Suppressor macrophage treated with lipopolysaccharide for 1 hour (primary cell): ENCODE measurements around the gene PAIP2.

Experiments used
- DNase-seq, 3 donors: peaks; one replicate each; pipeline ENCODE4 v3.0.0-alpha.2; 2020 to 2022

PAIP2 gene

GRCh38 chr5:139414581-139415130, 73.0 kb downstream of the PAIP2 start:
- DNase-seq: no peak

GRCh38 chr5:139415221-139415861, 73.7 kb downstream of the PAIP2 start:
- DNase-seq: no peak

DNA sequence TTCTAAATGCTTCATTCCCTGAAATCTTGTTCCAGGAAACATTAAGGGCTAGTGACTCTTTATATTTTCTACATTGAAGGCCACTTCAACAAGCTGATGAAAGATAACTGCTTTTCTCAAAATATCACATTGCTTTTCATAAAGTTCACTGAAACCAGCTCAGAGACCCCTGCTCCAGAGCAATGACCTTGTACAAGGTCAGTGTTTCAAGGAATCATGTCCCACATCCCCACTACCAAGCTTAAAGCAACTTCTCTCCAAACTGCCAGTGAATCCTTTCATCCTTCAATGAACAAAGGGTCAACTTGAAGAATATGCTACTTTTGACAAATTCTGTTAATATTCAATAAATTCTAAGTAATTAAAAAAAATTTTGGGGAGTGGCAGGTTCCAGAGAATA, 74.2 kb downstream of the PAIP2 start:
- DNase-seq: no peak

GRCh38 chr5:139416651-139417050, 75.0 kb downstream of the PAIP2 start:
- DNase-seq: no peak

DNA sequence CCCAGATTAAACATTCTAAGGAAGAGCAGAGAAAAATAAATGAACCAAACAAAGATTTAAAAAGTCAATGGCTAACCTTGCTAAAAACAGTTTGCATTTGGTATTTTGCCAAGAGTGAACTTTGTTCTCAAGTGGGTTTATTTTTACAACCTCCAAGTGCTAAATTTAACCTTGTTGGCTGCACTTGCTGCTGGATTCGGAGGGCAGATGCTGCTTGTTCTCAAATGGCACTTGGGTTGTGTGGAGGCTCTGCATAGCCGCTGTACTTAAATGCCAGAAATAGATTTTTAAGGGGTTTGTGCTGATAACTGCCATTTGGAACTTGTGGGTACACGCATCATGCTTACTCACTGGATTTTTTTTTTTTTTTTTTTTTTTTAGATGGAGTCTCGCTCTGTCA, 75.6 kb downstream of the PAIP2 start:
- no peak for DNase-seq

GRCh38 chr5:139418793-139419192, 77.1 kb downstream of the PAIP2 start:
- no peak for DNase-seq
